ENCODE data around the gene DCAF11.

The DCAF11 gene

DNA sequence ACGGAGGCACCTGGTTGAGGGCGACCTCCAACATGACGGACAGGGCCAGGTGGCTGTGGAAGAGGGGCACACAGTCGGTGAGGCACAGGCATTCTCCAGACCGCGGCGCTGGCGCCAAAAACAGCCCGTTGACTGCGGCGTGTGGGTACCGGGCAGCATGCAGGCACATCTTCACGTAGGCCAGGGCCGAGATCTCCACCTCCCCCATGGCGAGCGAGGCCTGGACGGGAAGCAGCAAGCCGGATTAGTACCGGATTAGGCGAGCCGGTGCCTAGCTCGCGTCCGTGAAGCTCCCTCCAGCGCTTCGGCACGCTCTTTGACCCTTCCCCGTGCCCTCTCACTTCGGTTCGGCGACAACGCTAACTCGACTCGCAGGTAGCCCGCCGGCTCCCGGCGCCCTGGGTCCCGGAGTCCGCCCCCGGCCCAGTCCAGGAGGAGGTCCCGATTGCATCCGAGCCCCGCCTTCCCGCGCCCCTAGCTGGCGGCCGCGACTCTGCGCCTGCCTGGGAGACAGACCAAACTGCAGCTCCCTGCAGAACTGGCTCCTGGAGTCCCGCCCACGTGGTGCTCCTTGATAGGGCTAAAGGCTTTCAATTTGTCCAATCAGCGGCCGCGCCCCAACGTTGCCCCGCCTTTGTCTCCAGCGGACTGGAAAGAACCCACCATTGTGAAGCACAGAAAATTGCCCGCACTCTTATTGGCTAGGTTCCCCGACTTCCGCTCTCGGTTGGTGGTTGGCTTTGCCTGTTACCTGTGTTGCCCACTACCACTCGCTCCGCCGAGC is 26.7 kb downstream of the DCAF11 start, which contains the start of gene EMC9:
TSS of gene EMC9 (minus strand) at position 495 of the 784 bp plus-strand sequence. CDS start at position 208, 287 bp downstream.
- peak; percentile 99 for DNase-seq

DNA sequence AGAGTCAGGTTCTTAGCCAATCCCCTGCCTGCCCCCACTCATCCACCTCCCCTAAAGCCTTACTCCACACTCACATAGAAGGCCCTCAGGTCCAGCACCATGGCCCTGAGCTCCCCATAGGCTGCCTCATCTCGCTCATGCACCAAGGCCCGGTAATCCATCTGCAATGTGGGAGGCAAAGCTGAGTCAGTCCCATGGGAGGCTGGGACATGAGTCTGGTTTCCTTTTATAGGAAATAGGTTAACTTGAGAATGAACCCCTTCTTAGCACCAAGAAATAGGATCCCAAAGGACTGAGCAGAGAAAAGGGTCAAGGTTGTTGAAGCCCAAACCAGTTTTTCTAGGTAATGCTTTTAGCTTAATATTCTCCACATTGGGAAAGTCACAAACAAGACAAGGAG is 28.9 kb downstream of the DCAF11 start:
- DNase-seq: peak; percentile 82

DNA sequence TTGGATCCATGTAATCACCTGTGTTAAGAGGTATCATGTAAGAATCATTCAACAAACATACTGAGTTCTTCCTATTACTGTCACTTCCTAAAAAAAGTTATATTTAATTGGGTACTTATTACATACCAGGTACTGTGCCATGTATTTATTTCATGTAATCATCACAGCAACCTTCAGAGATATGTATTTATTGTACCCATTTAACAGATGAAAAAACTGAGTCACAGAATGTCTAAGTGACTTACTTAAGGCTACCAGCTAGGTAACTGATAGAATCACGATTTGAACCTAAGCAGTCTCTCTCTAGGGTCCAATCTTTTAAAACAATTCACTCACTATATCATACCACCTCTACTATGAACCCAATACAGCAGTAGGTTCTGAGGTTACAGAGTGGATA is 29.9 kb downstream of the DCAF11 start:
- DNase-seq: no peak

DNA sequence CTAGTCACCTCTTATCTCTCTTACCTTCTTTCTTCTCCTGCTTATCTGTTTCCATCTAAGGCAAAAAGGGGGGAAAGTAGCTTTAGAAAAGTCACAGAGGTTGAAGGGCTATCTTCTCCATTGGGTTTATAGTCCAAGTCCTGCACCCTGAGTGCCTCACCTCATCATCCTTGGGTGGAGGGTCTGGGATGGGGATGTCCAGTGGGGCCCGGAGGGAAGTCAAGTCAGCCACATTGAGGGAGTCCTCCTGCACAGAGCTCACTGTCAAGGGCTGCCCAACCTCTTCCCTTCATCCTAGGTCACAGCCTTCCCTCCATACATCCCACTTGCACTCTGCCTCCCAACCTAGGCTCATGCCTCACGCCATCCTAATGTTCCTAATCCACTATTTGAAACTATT is 30.6 kb downstream of the DCAF11 start:
- no peak for DNase-seq

DNA sequence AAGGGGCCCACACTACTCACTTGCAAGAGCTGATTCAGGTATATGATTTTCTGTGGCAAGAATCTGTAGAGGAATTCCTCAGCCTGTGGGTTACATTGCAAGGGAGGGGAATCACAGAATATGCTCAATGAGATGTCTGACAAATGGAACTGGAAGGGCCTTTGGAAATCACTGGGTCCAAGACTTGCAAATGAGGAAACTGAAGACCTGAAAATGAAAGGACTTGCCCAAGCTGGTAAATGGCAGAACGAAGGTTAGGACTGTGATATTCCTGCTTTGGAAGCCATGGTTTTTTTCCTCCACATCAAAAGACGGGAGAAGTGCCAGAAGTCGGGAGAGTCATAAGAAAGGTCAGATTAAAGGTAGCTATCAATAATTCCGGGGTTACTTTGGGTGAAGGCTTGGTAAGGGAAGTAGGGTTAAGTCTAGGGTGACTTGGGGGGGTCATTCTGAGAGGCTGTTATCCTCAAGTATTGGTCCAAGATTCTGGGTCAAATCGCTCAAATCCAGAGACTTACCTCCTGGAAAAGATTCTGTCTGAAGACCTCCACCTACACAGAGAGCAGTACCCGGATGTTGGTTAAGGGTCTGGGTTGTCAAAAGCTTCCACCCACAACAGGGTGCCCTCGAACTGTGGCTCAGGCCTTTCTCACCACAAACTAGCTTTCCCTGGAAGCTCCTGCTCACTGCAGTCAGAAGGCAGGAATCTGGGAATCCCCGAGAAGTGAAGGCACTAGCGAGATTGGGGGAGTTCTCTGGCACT is 31.3 kb downstream of the DCAF11 start:
- no peak for DNase-seq

DNA sequence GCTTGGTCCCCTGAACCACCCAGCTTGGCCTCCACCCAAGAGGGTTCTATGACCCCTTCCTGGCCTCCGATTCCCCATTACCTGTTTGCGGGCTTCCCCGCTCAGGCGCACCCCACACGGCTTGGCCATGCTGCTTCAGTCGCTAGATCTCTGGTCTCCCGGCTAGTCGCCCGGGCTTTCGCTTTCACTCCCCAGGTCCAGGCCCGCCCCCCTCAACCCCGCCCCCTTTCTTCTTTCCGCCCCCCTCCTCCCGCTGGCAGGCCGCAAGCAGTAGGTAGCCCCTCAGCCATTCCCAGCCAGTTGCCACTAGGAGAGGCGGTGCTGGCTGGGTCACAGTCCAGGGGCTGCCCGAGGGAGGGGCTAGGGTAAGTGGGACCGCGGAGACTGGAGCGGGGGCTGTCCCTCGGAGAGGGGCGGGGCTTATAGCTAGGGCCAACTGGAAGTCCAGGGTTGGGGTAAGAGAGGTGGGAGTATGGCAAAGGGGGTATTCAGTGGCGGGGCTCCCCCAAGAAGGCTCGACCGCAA is 31.9 kb downstream of the DCAF11 start, which contains the start of gene PSME2:
TSS of gene PSME2 (minus strand) at position 158 of the 525 bp plus-strand sequence. CDS start at position 129, 29 bp downstream.
- DNase-seq: peak; percentile 99

DNA sequence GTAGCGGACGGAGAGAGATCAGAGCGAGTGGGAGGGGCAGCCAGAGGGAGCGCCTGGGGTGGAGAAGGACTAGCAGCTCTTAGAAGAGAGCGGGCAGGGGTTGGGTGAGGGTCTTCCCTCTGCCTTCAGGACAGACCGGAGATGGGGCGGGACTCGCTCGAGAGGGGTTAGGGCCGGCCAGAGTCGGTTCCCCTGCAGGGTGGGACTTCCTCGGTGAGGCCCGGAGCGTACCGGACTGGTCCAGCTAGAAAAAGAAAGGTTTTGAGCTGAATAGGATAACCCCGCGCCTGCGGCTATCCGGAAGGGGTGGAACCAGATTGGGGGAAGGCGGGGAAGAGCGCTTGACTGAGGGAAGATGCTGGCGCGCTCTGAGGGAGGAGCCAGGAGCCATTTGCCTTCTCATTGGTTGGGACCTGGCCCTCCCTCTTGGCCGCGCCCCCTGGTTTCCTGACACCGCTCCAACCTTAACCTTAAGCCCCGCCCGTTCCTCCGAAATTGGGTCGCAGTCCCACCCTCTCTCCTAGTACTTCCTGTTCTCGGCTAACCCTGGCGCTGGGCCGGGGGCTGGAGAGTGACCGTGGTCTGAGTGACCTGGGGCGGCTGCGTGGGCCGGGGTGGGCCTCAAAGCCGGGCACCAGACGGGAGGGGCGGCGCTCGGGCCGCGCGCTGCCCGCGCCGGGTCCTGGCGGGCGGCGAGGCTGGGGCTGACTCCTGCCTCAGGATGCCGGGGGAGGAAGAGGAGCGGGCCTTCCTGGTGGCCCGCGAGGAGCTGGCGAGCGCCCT is 32.6 kb downstream of the DCAF11 start, which contains the start of gene RNF31:
TSS of gene RNF31 (plus strand) at position 521 of the 783 bp plus-strand sequence. CDS start at position 722, 201 bp downstream.
- peak; percentile 98 for DNase-seq

DNA sequence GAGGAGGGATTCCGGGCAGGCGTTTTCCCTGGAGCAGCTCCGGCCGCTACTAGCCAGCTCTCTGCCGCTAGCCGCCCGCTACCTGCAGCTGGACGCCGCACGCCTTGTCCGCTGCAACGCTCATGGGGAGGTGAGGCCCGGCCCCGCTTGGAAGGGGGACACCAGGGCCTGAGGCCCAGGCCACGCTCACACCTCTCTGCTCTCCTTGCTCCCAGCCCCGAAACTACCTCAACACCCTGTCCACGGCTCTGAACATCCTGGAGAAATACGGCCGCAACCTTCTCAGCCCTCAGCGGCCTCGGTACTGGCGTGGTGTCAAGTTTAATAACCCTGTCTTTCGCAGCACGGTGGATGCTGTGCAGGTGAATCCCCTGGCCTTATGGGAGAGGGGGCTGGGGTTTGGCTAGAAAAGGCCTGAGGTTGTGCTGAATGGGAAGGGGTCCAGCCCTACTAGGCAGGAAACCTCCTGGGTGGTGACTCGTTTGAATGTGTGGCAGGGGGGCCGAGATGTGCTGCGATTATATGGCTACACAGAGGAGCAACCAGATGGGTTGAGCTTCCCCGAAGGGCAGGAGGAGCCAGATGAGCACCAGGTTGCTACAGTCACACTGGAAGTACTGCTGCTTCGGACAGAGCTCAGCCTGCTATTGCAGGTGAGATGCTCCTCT is 33.3 kb downstream of the DCAF11 start:
- no peak for DNase-seq

DNA sequence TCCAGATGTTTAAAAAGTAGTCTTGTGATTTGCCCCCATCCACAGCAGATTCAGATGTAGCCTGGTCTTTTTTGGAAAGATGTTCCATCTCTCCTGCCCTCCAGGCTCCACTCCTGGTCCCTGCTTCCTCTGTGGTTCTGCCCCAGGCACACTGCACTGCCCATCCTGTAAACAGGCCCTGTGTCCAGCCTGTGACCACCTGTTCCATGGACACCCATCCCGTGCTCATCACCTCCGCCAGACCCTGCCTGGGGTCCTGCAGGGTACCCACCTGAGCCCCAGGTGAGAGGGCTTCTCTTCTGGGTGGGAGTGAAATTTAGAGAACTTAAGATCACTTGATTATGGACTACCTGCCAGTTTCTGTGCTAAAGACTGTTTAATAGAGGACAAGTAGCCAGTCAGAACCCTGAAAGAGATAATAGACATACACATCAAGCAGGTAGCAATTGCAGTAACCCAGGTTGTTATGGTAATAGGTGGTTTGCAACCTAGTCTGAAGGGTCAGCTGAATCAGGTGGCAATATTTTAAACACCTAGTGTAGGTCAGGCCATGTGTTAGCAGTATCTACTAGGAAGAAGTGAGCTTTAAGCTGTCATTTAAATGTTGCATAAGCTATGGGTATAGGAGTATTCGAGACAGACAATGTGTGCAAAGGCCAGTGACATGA is 34.9 kb downstream of the DCAF11 start:
- DNase-seq: no peak

DNA sequence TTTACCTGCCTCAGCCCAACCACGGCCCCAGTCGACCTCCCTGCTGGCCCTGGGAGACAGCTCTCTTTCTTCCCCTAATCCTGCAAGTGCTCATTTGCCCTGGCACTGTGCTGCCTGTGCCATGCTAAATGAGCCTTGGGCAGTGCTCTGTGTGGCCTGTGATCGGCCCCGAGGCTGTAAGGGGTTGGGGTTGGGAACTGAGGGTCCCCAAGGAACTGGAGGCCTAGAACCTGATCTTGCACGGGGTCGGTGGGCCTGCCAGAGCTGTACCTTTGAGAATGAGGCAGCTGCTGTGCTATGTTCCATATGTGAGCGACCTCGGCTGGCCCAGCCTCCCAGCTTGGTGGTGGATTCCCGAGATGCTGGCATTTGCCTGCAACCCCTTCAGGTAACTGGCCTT is 35.5 kb downstream of the DCAF11 start:
- DNase-seq: no peak

DNA sequence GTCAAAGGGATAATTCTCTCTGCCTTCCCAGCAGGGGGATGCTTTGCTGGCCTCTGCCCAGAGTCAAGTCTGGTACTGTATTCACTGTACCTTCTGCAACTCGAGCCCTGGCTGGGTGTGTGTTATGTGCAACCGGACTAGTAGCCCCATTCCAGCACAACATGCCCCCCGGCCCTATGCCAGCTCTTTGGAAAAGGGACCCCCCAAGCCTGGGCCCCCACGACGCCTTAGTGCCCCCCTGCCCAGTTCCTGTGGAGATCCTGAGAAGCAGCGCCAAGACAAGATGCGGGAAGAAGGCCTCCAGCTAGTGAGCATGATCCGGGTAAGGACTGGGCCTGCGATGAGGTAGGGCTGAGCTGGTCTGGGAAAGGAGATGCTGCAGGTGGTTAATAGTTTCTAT is 36.0 kb downstream of the DCAF11 start:
- no peak for DNase-seq

DNA sequence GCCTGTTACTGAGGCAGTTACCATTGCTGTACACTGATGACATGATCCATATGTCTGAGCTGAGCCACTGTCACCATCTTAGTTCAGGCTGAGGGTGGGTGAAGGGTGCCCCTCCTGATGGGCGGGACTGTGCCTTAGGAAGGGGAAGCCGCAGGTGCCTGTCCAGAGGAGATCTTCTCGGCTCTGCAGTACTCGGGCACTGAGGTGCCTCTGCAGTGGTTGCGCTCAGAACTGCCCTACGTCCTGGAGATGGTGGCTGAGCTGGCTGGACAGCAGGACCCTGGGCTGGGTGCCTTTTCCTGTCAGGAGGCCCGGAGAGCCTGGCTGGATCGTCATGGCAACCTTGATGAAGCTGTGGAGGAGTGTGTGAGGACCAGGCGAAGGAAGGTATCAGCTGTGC is 36.4 kb downstream of the DCAF11 start:
- no peak for DNase-seq

DNA sequence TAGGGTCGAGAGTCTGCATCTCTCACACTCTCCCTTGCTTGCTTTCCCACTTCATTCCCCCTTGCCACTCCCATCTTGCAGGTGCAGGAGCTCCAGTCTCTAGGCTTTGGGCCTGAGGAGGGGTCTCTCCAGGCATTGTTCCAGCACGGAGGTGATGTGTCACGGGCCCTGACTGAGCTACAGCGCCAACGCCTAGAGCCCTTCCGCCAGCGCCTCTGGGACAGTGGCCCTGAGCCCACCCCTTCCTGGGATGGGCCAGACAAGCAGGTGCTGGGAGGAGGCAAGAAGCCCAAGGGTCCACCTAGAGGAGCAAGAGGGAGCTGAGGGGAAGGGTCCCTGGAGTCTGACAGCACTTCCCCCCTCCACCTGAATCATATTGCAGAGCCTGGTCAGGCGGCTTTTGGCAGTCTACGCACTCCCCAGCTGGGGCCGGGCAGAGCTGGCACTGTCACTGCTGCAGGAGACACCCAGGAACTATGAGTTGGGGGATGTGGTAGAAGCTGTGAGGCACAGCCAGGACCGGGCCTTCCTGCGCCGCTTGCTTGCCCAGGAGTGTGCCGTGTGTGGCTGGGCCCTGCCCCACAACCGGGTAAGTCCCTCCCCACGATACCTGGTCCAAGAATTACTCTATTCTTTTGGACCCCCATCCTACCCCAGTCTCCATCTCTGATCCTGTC is 37.0 kb downstream of the DCAF11 start:
- DNase-seq: no peak

DNA sequence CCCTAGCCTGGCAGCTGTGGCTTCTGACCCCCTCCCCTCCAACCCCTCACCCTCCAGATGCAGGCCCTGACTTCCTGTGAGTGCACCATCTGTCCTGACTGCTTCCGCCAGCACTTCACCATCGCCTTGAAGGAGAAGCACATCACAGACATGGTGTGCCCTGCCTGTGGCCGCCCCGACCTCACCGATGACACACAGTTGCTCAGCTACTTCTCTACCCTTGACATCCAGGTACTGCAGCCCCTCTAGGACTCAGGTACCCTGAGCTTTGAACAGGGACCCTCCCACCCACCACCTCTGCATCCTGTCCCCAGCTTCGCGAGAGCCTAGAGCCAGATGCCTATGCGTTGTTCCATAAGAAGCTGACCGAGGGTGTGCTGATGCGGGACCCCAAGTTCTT is 40.5 kb downstream of the DCAF11 start:
- DNase-seq: no peak

DNA sequence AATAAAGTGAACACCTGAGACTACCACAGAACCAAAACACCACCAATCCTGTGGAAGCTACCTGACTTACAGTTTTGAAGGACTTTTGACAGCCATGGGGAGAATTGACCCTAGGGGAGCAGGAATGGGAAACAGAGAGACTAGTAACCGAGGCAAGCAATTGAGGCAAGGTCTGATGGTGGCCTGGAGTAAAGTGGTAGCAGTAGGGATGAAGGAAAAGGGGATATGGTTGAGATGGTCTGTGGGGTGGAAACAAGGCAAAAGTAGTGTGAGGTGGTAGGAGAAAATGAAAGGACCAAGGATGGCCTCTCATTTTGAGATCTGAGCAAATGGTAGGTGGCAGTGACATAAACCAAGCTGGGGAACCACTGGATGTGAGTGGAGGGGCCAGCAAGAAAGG is 42.3 kb downstream of the DCAF11 start:
- DNase-seq: no peak

DNA sequence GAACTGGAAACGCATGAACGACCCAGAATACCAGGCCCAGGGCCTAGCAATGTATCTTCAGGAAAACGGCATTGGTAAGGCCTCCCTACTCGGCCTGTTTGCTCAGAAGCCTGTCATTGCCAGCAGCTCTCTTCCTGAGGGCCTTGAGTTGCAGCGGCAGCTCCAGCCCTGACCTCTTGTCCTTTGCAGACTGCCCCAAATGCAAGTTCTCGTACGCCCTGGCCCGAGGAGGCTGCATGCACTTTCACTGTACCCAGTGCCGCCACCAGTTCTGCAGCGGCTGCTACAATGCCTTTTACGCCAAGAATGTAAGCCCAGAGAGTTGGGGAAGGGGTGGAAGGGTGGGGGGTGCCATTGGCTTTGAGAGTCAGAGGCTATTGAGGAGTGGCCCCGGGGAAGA is 42.8 kb downstream of the DCAF11 start:
- DNase-seq: no peak

DNA sequence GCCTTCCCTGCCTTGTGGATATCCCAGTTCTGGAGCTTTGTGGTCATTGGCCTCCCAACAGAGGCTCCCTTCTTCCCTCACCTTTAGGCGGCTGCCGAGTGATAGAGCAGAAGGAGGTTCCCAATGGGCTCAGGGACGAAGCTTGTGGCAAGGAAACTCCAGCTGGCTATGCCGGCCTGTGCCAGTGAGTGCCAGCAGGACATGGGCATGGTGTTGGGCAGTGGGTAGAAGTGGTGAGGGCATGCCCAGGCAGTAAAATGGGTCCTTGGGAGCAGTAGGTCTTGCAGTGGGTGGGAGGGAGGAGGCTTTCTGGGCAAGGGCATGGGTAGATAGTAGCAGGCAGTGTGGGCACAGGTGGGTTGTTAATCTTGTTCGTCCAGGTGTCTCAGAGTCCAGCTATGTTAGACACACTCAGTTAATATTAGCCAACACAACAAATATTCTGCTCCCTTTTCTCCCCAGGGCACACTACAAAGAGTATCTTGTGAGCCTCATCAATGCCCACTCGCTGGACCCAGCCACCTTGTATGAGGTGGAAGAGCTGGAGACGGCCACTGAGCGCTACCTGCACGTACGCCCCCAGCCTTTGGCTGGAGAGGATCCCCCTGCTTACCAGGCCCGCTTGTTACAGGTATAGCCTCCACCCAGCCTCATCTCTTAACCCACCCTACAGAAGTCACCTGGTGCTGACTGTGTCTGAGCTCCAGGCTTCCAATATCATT is 45.4 kb downstream of the DCAF11 start:
- no peak for DNase-seq

DNA sequence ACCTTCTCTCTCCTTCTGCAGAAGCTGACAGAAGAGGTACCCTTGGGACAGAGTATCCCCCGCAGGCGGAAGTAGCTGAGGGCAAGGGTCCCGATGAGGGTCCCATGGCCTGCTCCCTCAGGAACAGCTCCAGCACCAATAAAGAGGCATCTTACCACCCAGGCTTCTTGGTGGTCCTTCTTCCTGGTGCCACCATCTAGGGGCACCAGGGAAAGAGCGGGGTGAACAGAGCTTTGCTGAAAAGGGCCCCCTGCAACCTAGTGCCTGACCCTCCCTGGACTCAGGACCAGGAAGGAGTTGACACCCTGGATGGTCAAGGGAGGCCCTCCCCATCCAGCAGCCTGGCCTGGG is 45.9 kb downstream of the DCAF11 start:
- no peak for DNase-seq

DNA sequence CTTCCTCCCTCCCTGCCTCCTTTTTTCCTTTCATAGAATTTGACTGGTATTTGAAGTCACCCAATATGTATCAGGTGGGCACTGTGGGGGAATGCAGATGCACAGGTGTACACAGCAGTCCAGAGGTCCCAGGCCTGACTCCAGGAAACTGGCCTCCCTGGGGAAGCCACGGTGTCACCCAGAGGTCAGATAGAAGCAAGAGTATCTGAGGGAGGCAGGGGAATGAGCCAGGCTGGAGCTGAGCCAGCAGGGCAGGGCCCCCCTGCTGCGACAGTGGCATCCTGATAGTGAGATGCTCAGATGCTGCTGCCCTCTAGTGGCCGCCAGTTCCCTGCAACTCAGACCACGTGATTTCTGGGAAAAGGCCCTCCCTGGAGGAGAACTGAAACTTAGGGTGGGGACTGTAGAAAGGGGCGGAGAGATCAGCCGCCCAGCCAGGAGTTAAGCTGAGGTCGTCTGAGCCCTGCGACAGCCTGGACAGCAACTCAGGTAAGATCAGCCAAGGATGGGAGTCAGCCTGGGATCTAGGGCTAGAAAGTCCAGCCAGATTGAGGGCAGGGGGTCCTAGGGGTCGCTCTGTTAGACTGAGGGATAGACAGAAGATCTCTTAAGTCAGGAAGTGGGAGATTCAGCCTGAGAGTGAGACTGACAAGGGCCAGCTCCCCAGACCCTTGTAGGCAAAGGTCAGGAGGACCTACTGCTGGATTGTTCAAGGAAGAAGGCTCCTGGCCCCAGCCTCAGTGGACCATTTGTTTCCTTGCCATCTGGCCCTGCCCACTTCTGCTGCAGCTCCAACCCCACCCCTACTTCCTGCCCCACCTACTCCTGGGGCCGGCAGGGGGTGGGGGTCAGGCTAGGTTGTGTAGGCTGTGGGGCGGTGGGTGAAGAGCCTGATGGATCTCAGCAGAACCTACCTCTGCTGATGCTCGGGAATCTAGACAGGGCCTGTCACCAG is 46.5 kb downstream of the DCAF11 start, which contains the start of gene IRF9:
TSS of gene IRF9 (plus strand) at position 416 of the 955 bp plus-strand sequence. CDS start 880 bp downstream, outside the sequence.
- peak; percentile 96 for DNase-seq

Data from fibroblast of skin of scalp (primary cell).